Coronary artery (tissue), 2 donors: Measurements from ENCODE around the gene ORM1.

Experiments
- DNase-seq: peaks from one replicate; pipeline ENCODE4 v3.0.0-alpha.2; 2017; ENCODE audit warnings: low spot score
- H3K27ac ChIP-seq, 2 donors: fragments of 200-600 bp; sonication (generic); one replicate each; pipeline ENCODE4 v1.5.1; 2016 to 2019
- H3K4me3 ChIP-seq: fragments of 200-600 bp; sonication (generic); 2 replicates; pipeline ENCODE4 v1.5.1; 2016; ENCODE audit warnings: mild to moderate bottlenecking, moderate library complexity
- CTCF ChIP-seq: fragments of 200-600 bp; sonication (generic); IDR thresholded peaks from one replicate; pipeline ENCODE4 v1.5.1; 2019; ENCODE audit warnings: antibody characterized with exemption

Gene ORM1

GRCh38 chr9:114291886-114292590 lies 30.9 kb upstream of the ORM1 start:
- Histone ChIP-seq H3K4me3 (no peak overlapping the region), H3K27ac (no peak overlapping the region)
- peak; percentile 54 for DNase-seq
- no peak for TF ChIP-seq CTCF

- no peak for DNase-seq
- TF ChIP-seq CTCF: no peak
- no peak overlapping the region for H3K4me3 ChIP-seq
- H3K27ac ChIP-seq: no peak overlapping the region
Observed at GRCh38 chr9:114294664-114295063, 28.2 kb upstream of the ORM1 start.

GRCh38 chr9:114296338-114296737 lies 26.6 kb upstream of the ORM1 start:
- H3K4me3 ChIP-seq: no peak overlapping the region
- H3K27ac ChIP-seq: no peak overlapping the region
- TF ChIP-seq CTCF: no peak
- DNase-seq: no peak

GRCh38 chr9:114299286-114300152 lies 23.4 kb upstream of the ORM1 start:
- H3K27ac ChIP-seq: no peak overlapping the region
- peak; percentile 38 for DNase-seq
- no peak for TF ChIP-seq CTCF
- no peak overlapping the region for H3K4me3 ChIP-seq

GRCh38 chr9:114300153-114300845 lies 22.6 kb upstream of the ORM1 start:
- no peak overlapping the region for H3K4me3 ChIP-seq
- peak; percentile 46 for DNase-seq
- no peak for TF ChIP-seq CTCF
- H3K27ac ChIP-seq: no peak overlapping the region

- H3K4me3 ChIP-seq: no peak overlapping the region
- H3K27ac ChIP-seq: no peak overlapping the region
- DNase-seq: peak; percentile 56
- no peak for TF ChIP-seq CTCF
Observed at GRCh38 chr9:114300846-114301797, 21.8 kb upstream of the ORM1 start.
